ENCODE measurements around the gene ANKRD16.

ANKRD16 gene

GRCh38 chr10:5818048-5818331 is 71.7 kb downstream of the ANKRD16 start:
- H3K4me3 ChIP-seq (ENCODE audit: low read depth, low read length): no peak overlapping the region
- TF ChIP-seq CTCF (IDR thresholded peaks at IDR 0.05; ENCODE audit: low read depth, low read length): no peak

DNA sequence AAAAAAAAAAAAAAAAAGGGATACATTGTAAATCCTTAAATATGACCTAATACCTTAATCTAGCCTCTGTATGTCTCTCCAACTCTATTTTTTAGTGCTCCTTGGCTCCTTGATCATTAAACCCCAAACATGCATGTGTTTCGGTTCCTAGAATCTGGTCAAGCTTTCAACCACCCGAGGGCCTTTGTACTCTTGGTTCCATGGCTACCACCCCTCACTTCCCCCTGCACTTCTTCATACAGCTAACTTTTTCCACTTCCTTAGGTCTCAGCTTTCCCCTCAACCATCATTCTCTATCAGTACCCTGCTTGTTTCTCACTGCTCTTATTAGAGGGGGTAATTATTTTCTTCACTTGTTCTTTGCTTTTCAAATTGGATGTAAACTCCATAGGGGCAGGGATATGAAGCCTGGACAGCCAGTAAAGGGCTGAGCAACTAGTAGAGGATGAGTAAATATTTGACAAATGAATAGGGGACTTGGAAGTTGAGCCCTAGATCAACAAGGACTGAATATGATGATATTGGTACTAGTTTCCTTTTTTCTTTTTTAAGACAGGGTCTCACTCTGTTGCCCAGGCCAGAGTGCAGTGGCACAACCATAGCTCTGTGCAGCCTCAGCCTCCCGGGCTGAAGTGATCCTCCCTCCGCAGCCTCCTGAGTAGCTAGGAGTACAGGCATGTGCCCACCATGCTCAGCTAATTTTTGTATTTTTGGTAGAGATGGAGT is 72.2 kb downstream of the ANKRD16 start:
- no peak for TF ChIP-seq CTCF (IDR thresholded peaks at IDR 0.05; ENCODE audit: low read depth, low read length)
- no peak overlapping the region for H3K4me3 ChIP-seq (ENCODE audit: low read depth, low read length)

GRCh38 chr10:5816170-5816569 is 73.5 kb downstream of the ANKRD16 start:
- TF ChIP-seq CTCF (IDR thresholded peaks at IDR 0.05; ENCODE audit: low read depth, low read length): no peak
- H3K4me3 ChIP-seq (ENCODE audit: low read depth, low read length): no peak overlapping the region

- no peak for TF ChIP-seq CTCF (IDR thresholded peaks at IDR 0.05; ENCODE audit: low read depth, low read length)
- peak overlapping the region; percentile 76 for H3K4me3 ChIP-seq (ENCODE audit: low read depth, low read length)
Measured at GRCh38 chr10:5814110-5815107, 75.3 kb downstream of the ANKRD16 start.

GRCh38 chr10:5813341-5814109 is 76.2 kb downstream of the ANKRD16 start, which contains the start of gene GDI2:
Gene GDI2, minus strand, starts transcription at chr10:5813434. Its CDS starts 176 bp downstream, at chr10:5813258.
- H3K4me3 ChIP-seq (ENCODE audit: low read depth, low read length): peak within 1 kb of the TSS; percentile 76
- TF ChIP-seq CTCF (IDR thresholded peaks at IDR 0.05; ENCODE audit: low read depth, low read length): no peak

GRCh38 chr10:5813091-5813340 is 76.7 kb downstream of the ANKRD16 start:
- H3K4me3 ChIP-seq (ENCODE audit: low read depth, low read length): peak overlapping the region; percentile 76
- TF ChIP-seq CTCF (IDR thresholded peaks at IDR 0.05; ENCODE audit: low read depth, low read length): no peak

Data from WI38 (cell line).